Left renal pelvis (tissue), 4 donors: ENCODE results near the gene DSG1. TPM values are rescaled to one million over a fixed set of nuclear protein-coding genes. Genes with fewer than 3 reads are reported as not detected.

Experiments
- polyA plus RNA-seq, 4 donors: library from polyadenylated mRNA; unstranded; fragments of 120-200 nt; gene quantifications; one replicate each; pipeline ENCODE4 v1.2.1, GENCODE V29; 2013; ENCODE audit not compliant: insufficient read length in 4 of 4

Gene DSG1
- polyA plus RNA-seq, 4 donors, result 0.06 to 0.18 (median 0.08) TPM

Other genes with a start within 250 kb of the DSG1 start
- 10 to 100 TPM; 10.4 to 54.9 (median 44.3) TPM for gene DSC2, start 215.7 kb upstream of the DSG1 start, polyA plus RNA-seq
- 1 to 10 TPM in 3 of 4 donors, under 1 TPM in 1; 0.14 to 2.9 (median 2.4) TPM for gene DSC1, start 155.3 kb upstream of the DSG1 start, polyA plus RNA-seq
- under 1 TPM in 3 of 4 donors, not detected in 1; 0.04 to 0.05 (median 0.04) TPM for gene DSG4, start 58.6 kb downstream of the DSG1 start, polyA plus RNA-seq
- not detected for gene DSG3, start 129.6 kb downstream of the DSG1 start, polyA plus RNA-seq
- 10 to 100 TPM; 12.3 to 58.3 (median 48.1) TPM for gene DSG2, start 180.0 kb downstream of the DSG1 start, polyA plus RNA-seq